ENCODE results near the gene KLHDC8B. TPM values are rescaled to one million over a fixed set of nuclear protein-coding genes. Genes with fewer than 3 reads are reported as not detected.

Gene KLHDC8B
- total and polyA plus RNA-seq, 10 of the 15 experiments (the other 5 are each of a cell fraction or from before 2014, with no cell fraction given), result 0.31 to 1.5 (median 0.85) TPM; not detected in 1

DNA sequence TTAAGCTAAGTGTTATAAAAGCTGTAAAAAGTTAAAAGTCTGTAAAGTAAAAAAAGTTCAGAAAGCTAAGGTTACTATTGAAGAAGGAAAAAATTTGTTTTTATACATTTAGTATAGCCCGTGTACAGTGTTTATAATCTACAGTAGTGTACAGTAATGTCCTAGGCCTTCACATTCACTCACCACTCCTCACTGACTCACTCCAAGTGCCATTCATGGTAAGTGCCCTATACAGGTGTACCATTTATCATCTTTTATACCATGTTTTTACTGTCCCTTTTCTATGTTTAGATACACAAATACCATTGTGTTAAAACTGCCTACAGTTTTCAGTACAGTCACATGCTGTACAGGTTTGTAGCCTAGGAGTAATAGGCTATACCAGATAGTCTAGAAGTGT, 14.1 kb upstream of the KLHDC8B start:
- RAD21 ChIA-PET (ENCODE audit: unreplicated experiment), result interaction anchor here (0.9 to 1.5 kb wide), 4 partner anchors 128 to 169 kb away, joined by 3 to 8 read pairs (median 3); partner anchors contain the start of gene IMPDH2
- H3K27ac ChIP-seq (ENCODE audit: control insufficient read depth, insufficient read depth), result no peak overlapping the region
- intact Hi-C loops (cut with micrococcal nuclease; ENCODE audit: unreplicated experiment) (no loop called here), in situ Hi-C loops (cut with MboI) (no loop called here)
- POLR2A ChIA-PET, result interaction anchor here (0.5 kb wide), 1 partner anchor 190 kb away, joined by 4 read pairs; no protein-coding TSS in a partner anchor
- no peaks in the 10 kb centered on the region for H3K4me1 ChIP-seq (ENCODE audit: control insufficient read depth, insufficient read depth, low read length)
- BruUV-seq (replicated peaks), result no TSS peak
- no peak overlapping the region for H3K9ac ChIP-seq (ENCODE audit: control insufficient read depth, insufficient read depth, low read length)
- DNase-seq (ENCODE audit: low read depth, low spot score) (no peak), FAIRE-seq (no peak), ATAC-seq (no peak)
- H3K36me3 ChIP-seq (ENCODE audit: control insufficient read depth in 2 of 2, insufficient read depth in 2 of 2, low read length in 1 of 2), result no peaks in the 10 kb centered on the region
- SMC1A ChIA-PET (ENCODE audit: uncharacterized antibody, unreplicated experiment), result interaction anchor here (1.2 to 2.3 kb wide), 3 partner anchors 134 to 292 kb away, joined by 3 to 13 read pairs (median 3); no protein-coding TSS in a partner anchor
- CTCF ChIA-PET, result interaction anchor here (0.6 to 3.8 kb wide), 5 partner anchors 9 to 169 kb away, joined by 3 to 34 read pairs (median 4); partner anchors contain the start of genes KLHDC8B and NDUFAF3
- no peak overlapping the region for H3K4me2 ChIP-seq (ENCODE audit: control insufficient read depth, insufficient read depth)
- TF ChIP-seq KAT2A (conservative IDR thresholded peaks at IDR 0.05; ENCODE audit: control insufficient read depth, low read depth, low read length), result no peak
- TF ChIP-seq POLR2AphosphoS2 (IDR thresholded peaks at IDR 0.05; ENCODE audit: low read depth, low read length), result no peak
- TF ChIP-seq, protein P1, sequence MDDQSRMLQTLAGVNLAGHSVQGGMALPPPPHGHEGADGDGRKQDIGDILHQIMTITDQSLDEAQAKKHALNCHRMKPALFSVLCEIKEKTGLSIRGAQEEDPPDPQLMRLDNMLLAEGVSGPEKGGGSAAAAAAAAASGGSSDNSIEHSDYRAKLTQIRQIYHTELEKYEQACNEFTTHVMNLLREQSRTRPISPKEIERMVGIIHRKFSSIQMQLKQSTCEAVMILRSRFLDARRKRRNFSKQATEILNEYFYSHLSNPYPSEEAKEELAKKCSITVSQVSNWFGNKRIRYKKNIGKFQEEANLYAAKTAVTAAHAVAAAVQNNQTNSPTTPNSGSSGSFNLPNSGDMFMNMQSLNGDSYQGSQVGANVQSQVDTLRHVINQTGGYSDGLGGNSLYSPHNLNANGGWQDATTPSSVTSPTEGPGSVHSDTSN (IDR thresholded peaks at IDR 0.05; ENCODE audit: insufficient replicate concordance, low read depth, low read length), result no peak
- no peak overlapping the region for H3K4me3 ChIP-seq
- H3K79me2 ChIP-seq (ENCODE audit: control insufficient read depth, insufficient read depth, low read length), result no peaks in the 10 kb centered on the region
- no peak overlapping the region for H2AFZ ChIP-seq (ENCODE audit: control insufficient read depth, low read depth, low read length)
- H3K9me3 ChIP-seq (replicated peaks; ENCODE audit: control insufficient read depth, insufficient read depth, low read length), result no peaks in the 10 kb centered on the region
- no peaks in the 10 kb centered on the region for H3K27me3 ChIP-seq (replicated peaks in 1 of 2; ENCODE audit: control insufficient read depth in 2 of 2, insufficient read depth in 2 of 2, low read length in 1 of 2)
- WGBS (ENCODE audit: insufficient coverage, insufficient replicate concordance, low lambda C conversion rate, missing lambda C conversion rate), result 37% methylated on average over 1 of the region's 1 CpG
- H4K20me1 ChIP-seq (ENCODE audit: control insufficient read depth, insufficient read depth), result no peaks in the 10 kb centered on the region

DNA sequence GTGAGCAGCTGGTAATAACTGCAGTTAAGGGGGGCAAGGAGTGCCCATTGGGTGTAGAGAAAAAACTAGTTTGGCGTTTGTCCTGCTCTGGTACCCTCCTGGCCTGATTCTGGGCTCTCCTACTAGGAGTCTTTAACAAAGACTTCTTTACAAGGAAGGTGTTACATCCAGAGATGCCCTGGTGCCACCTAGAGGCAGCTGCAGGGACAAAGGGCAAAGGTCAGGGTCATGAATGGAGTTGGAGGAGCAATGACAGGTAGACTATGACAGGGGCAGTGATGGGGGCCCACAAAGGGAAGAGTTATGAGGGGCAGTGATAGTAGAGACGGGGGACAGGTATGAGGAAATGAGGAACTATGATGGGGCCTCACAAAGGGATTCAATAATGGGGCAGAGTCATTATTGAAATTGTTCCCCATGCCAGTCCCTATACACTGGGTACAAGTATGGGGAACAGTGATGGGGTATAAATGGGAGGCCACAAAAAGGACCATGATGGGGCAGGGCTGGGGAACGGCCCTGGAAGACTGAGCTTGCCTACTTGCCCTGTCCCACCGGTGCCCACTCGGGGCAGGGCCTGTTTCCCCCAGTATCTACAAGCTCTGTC, 13.2 kb upstream of the KLHDC8B start:
- in situ Hi-C loops (cut with MboI) (no loop called here), intact Hi-C loops (cut with micrococcal nuclease; ENCODE audit: unreplicated experiment) (loop anchor here (2.0 kb wide), 1 partner anchor 171 kb away; no protein-coding TSS in a partner anchor)
- no peak overlapping the region for H2AFZ ChIP-seq (ENCODE audit: control insufficient read depth, low read depth, low read length)
- no peak overlapping the region for H3K9ac ChIP-seq (ENCODE audit: control insufficient read depth, insufficient read depth, low read length)
- whole genome bisulfite sequencing (ENCODE audit: insufficient coverage, insufficient replicate concordance, low lambda C conversion rate, missing lambda C conversion rate), result 40% methylated on average over 5 of the region's 5 CpGs
- no peak overlapping the region for H3K4me2 ChIP-seq (ENCODE audit: control insufficient read depth, insufficient read depth)
- H3K27me3 ChIP-seq (replicated peaks in 1 of 2; ENCODE audit: control insufficient read depth in 2 of 2, insufficient read depth in 2 of 2, low read length in 1 of 2), result no peaks in the 10 kb centered on the region
- peaks cover 2 to 3% of the 10 kb centered on the region in 2 experiments; a peak in 3 of 4 replicates for H3K36me3 ChIP-seq (ENCODE audit: control insufficient read depth in 2 of 2, insufficient read depth in 2 of 2, low read length in 1 of 2)
- H3K79me2 ChIP-seq (ENCODE audit: control insufficient read depth, insufficient read depth, low read length), result no peaks in the 10 kb centered on the region
- no TSS peak for BruUV-seq (replicated peaks)
- no peak overlapping the region for H3K4me3 ChIP-seq
- H4K20me1 ChIP-seq (ENCODE audit: control insufficient read depth, insufficient read depth), result no peaks in the 10 kb centered on the region
- no peaks in the 10 kb centered on the region for H3K4me1 ChIP-seq (ENCODE audit: control insufficient read depth, insufficient read depth, low read length)
- ChIA-PET POLR2A (no interaction called here), SMC1A (ENCODE audit: uncharacterized antibody, unreplicated experiment) (interaction anchor here (0.6 to 2.3 kb wide), 4 partner anchors 65 to 291 kb away, joined by 3 to 13 read pairs (median 3); no protein-coding TSS in a partner anchor), CTCF (interaction anchor here (0.6 to 3.8 kb wide), 4 partner anchors 146 to 207 kb away, joined by 3 to 34 read pairs (median 3); no protein-coding TSS in a partner anchor), RAD21 (ENCODE audit: unreplicated experiment) (interaction anchor here (1.2 to 1.4 kb wide), 2 partner anchors 129 to 170 kb away, joined by 3 to 8 read pairs; partner anchors contain the start of gene IMPDH2)
- no peaks in the 10 kb centered on the region for H3K9me3 ChIP-seq (replicated peaks; ENCODE audit: control insufficient read depth, insufficient read depth, low read length)
- FAIRE-seq (no peak), ATAC-seq (peak; percentile 87), DNase-seq (ENCODE audit: low read depth, low spot score) (peak; percentile 13)
- H3K27ac ChIP-seq (ENCODE audit: control insufficient read depth, insufficient read depth), result no peak overlapping the region
- TF ChIP-seq POLR2AphosphoS5 (IDR thresholded peaks at IDR 0.05; ENCODE audit: low read length) (0 out of 2 replicates have a peak, but pooled peaks have one; percentile 23), ZNF207 (IDR thresholded peaks at IDR 0.05; ENCODE audit: borderline replicate concordance) (no peak), NR2C2 (IDR thresholded peaks at IDR 0.05; ENCODE audit: borderline replicate concordance, control insufficient read depth, insufficient read length, low read depth) (peak; percentile 79), ESRRA (IDR thresholded peaks at IDR 0.05; ENCODE audit: low read length) (peak; percentile 99), STAT1 (conservative IDR thresholded peaks at IDR 0.05) (no peak), SMC3 (IDR thresholded peaks at IDR 0.05; ENCODE audit: borderline replicate concordance, low read length) (peak; percentile 7; the same call in 1 of the 2 replicates), RAD21 (IDR thresholded peaks at IDR 0.05; ENCODE audit: insufficient read depth, low read depth, low read length) (peak; percentile 69), NR2C1 (IDR thresholded peaks at IDR 0.05) (peak; percentile 92)
- TF ChIP-seq, protein P2, sequence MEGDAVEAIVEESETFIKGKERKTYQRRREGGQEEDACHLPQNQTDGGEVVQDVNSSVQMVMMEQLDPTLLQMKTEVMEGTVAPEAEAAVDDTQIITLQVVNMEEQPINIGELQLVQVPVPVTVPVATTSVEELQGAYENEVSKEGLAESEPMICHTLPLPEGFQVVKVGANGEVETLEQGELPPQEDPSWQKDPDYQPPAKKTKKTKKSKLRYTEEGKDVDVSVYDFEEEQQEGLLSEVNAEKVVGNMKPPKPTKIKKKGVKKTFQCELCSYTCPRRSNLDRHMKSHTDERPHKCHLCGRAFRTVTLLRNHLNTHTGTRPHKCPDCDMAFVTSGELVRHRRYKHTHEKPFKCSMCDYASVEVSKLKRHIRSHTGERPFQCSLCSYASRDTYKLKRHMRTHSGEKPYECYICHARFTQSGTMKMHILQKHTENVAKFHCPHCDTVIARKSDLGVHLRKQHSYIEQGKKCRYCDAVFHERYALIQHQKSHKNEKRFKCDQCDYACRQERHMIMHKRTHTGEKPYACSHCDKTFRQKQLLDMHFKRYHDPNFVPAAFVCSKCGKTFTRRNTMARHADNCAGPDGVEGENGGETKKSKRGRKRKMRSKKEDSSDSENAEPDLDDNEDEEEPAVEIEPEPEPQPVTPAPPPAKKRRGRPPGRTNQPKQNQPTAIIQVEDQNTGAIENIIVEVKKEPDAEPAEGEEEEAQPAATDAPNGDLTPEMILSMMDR (IDR thresholded peaks at IDR 0.05 in 2 of 3, conservative IDR thresholded peaks at IDR 0.05 in 1 of 3; ENCODE audit: control insufficient read depth in 2 of 3, extremely low read depth in 1 of 3, insufficient read depth in 1 of 3, low read depth in 3 of 3, low read length in 3 of 3), result peak; percentile 63 to 77 (median 75)

Measured in GM12878 (cell line).